Stimulated activated CD8-positive, alpha-beta memory T cell treated with anti-CD3 and anti-CD28 coated beads, Interleukin-2, amount 100 ng/mL, for 1 hour (primary cell): ENCODE results near the gene SLC7A6.

Source experiments
- DNase-seq, 2 donors: peaks; one replicate each; pipeline ENCODE4 v3.0.0-alpha.2; 2020; ENCODE audit warnings: low read depth in 2 of 2

Gene SLC7A6

GRCh38 chr16:68257251-68257905 is 6.9 kb upstream of the SLC7A6 start:
- no peak for DNase-seq

GRCh38 chr16:68257906-68258800 is 6.2 kb upstream of the SLC7A6 start:
- DNase-seq: no peak

- DNase-seq: no peak
Observed at GRCh38 chr16:68259007-68259825, 5.1 kb upstream of the SLC7A6 start.

DNA sequence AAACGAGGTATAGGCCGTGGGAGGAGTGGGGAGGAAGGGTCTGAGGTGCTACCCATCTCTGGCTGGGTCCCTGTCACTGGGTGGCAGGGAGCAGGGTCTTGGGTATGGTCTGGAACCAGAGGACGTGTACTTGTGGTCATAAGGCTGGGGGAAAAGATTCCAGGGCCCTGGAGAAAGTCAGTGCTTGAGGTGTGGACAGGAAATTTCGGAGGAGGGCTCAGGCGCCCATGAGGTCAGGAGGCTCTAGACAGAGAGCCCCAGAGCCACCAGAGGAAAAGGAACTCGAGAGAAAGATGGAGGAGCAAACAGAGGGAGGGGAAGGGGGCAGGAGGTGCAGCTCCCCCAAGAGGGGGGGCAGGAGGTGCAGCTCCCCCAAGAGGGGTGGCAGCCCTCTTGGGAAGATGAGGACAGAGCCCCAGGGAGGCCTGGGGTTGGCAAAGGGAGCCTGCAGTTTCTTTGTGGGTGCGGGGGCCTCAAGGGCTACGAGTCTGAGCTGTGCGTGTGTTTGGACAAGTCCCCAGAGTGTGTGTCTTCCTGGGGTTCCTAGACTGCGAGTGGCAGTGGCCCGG is 683 bp upstream of the SLC7A6 start:
- DNase-seq: no peak

DNA sequence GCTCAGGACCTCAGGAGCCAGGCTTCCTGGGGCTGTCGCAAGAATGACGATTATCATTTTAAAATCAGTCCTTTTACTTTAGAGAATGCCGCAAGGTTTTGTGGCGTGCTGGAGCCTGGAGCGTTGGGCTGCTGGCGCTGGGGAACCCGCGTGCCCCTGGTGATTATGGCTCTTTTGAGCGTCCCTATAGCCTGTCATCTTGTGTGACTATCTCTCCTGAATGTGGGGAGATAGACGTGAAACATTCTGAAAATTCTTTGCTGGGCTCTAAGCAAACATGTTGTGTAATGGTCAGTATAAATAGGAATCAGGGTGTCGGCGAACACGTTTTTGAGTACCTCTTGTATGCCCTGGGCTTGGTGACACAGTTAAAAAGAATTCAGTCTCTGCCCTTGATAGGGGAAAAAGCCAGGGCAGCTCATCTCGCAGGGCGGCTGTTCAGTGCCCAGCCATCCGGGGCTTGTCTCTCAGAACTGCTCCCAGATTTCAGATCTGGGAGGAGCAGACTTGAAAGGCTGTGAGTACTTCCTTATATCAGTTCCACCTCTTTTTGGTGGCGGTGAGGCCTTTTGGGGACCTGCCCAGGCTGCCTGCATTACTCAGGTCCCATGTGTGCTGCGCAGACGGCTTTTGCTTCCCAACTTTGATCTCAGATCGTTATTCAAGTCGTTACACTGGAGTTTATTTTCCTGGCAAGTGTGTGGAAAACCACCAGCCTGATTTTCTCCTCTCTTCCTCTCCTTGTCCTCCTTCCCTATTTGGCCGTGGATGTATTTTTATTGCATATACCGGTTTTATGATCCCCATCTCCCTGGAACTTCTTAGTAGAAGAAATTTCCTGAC is 973 bp downstream of the SLC7A6 start:
- DNase-seq: no peak

DNA sequence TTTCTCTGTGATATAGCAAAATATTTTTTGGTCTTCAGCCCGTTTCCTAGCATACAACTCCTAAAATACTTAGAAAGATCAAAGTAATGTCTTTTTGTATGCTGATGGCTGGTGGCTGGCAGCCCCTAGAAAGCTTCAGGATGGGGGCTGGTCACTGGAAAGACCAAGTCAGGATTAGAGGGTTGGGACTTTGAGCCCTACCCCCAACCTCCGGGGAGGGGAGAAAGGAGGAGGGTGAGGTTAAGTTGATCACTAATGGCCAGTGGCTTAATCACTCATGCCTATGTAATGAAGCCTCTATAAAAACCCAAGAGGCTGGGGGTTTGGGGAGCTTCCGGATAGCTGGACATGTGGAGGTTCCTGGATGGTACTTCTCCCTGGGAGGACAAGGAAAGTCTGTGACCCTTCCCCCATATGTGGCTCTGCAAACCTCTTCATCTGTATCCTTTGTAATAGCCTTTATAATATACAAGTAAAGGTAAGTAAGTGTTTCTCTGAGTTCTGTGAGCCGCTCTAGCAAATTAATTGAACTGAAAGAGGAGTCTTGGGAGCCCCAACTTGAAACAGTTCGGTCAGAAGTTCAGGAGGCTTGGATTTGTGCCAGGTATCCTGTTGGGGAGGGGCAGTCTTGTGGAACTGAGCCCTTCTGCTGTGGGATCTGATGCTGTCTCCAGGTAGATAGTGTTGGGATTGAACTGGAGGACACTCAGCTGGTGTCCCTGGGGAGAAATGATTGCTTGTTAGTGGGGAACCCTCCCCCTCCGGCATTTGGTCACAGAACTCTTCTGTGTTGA is 3.5 kb downstream of the SLC7A6 start:
- no peak for DNase-seq

GRCh38 chr16:68269793-68270192 is 5.5 kb downstream of the SLC7A6 start:
- DNase-seq: no peak

- DNase-seq: no peak
Observed at GRCh38 chr16:68270353-68270752, 6.0 kb downstream of the SLC7A6 start.

GRCh38 chr16:68272507-68273209 is 8.3 kb downstream of the SLC7A6 start:
- DNase-seq: no peak

GRCh38 chr16:68273459-68273858 is 9.1 kb downstream of the SLC7A6 start:
- DNase-seq: no peak

GRCh38 chr16:68273896-68274295 is 9.6 kb downstream of the SLC7A6 start:
- no peak for DNase-seq

- no peak for DNase-seq
Observed at GRCh38 chr16:68274441-68274840, 10.1 kb downstream of the SLC7A6 start.

- no peak for DNase-seq
Observed at GRCh38 chr16:68275611-68276191, 11.4 kb downstream of the SLC7A6 start.

GRCh38 chr16:68276223-68276622 is 11.9 kb downstream of the SLC7A6 start:
- DNase-seq: no peak

DNA sequence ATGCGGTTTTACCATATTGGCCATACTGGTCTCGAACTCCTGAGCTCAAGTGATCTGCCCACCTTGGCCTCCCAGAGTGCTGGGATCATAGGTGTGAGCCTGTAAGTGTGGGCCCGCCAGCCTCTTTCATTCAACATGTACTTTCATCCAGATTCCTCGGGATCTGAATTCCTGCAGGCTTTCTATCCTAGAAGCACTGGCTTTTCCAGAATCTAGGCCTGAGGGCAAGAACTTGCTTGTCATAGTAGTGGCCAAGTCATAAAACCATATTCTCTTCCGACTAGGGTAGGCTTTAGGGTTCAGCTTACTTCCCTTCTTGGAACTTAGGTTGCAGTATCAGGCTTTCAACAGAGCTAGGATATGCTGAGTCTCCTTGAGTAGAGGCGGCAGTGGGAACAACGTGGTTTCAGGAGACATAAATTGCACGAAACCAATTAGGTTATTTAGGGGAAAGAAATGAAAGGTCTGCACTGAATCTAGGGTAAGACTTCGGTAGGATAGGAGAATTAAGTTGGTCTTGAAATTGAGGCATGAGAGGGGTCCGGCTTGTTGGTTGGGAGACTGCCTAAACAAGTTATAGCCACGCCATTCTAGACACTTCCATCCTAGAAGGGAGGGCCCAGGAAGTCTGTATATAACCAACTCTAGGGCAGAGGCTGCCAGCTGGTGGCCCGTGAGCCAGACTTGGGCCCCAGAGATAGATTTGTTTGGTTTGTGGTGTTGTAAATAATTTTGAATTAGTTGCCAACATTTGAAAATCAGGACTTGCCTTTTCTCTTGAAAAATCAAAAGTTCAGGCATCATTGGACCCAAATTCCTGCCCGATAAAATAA is 15.6 kb downstream of the SLC7A6 start:
- no peak for DNase-seq

DNA sequence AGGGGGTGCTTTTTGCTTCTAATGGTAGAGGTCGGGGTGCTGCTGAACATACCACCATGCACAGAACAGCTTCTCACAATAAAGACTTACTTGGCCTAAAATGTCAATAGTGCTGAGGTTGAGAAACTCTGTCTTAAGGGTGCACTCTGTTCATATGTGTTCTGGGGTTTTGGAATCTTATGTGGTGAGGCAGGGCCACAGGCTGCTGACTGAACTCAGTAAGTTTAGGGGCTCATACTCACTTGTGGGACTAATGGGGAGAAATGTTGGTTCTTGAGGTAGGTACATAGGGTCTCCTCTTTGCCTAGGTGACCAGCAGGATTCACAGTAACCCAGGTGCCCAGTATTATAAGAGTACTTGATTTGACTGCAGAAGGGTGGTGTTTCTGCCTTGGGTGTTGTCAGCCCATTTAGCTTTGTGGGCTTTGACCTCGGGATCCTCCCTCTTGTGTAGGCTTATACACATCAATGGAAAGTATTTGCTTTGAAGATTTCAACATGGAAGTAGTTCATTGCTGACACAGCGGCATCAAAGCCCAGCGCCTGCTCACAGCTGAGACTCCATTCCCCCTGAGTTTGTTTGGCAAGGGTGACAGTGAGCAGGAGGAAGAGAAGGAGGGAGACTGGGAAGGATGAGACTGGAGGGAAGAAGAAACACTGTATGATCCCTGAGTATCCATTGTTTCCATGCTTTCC is 17.2 kb downstream of the SLC7A6 start:
- no peak for DNase-seq

DNA sequence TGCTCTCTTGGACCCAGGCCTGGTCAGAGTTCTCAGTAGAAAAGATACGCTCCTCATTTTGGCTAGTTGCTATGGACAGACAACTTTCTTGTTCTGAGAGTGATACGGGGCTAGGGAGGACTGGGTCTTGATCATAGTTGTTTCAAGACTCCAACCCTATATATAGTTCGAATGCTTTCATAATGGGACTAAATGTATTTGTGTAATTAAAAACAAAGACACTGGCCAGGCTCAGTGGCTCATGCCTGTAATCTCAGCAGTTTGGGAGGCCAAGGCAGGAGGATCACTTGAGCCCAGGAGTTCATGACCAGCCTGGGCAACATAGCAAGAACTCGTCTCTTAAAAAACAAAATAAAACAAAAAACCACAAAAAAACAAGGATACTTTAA is 17.7 kb downstream of the SLC7A6 start:
- DNase-seq: no peak

- DNase-seq: no peak
Observed at GRCh38 chr16:68283346-68283745, 19.0 kb downstream of the SLC7A6 start.
